Stimulated activated CD4-positive, alpha-beta T cell treated with anti-CD3 and anti-CD28 coated beads, Interleukin-2, amount 100 ng/mL, for 4 hours (primary cell): ENCODE measurements around the gene ZDHHC16.

ENCODE experiments used
- DNase-seq: peaks from one replicate; pipeline ENCODE4 v3.0.0-alpha.2; 2020; ENCODE audit warnings: low read depth

The ZDHHC16 gene

GRCh38 chr10:97479939-97480338 is 34.0 kb downstream of the ZDHHC16 start:
- no peak for DNase-seq

DNA sequence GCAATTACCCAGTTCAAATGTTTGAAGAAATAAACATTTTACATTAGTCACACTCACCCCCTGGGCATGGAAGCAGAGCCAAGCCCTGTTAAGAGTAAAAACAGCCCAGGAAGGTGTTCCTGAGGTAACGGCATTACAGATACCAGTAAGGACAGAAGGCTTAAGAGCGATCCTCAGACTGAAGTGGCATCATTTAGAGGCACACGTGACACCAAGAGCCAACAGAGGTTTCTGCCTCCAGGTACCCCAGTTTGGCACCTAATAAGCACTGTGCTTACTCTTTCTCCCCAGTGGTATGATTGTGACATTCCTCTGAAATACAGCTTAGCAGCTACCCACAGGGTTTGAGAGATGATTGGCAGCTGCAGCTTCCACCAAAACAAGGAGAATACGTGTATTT is 35.1 kb downstream of the ZDHHC16 start:
- DNase-seq: no peak

GRCh38 chr10:97482381-97482780 is 36.4 kb downstream of the ZDHHC16 start:
- no peak for DNase-seq

- DNase-seq: no peak
These were observed 37.5 kb downstream of the ZDHHC16 start for GRCh38 chr10:97483506-97483905.

DNA sequence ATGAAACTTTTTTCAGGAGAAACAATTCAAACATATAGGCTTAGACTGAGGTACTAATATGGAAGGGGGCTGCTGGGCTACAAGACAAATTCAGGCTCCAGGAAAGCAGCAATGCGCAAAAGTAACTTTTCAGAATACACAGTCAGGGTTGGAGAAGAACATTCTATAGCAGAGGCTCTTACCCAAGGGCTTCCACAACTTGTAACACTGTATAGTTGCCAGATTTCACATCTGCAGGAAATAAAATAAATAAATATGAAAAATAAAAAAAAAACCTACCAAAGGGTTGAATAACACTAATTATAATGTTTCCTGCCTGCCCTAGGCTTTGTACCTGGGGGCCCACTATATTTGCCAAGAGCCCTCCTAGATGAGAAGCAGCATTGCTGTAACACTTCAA is 37.9 kb downstream of the ZDHHC16 start:
- no peak for DNase-seq

- no peak for DNase-seq
These were observed 39.8 kb downstream of the ZDHHC16 start for GRCh38 chr10:97485647-97486281.

GRCh38 chr10:97490592-97490991 is 44.6 kb downstream of the ZDHHC16 start:
- no peak for DNase-seq

- no peak for DNase-seq
These were observed 48.2 kb downstream of the ZDHHC16 start for GRCh38 chr10:97494151-97494550.

- DNase-seq: no peak
These were observed 49.0 kb downstream of the ZDHHC16 start for GRCh38 chr10:97494863-97495506.

DNA sequence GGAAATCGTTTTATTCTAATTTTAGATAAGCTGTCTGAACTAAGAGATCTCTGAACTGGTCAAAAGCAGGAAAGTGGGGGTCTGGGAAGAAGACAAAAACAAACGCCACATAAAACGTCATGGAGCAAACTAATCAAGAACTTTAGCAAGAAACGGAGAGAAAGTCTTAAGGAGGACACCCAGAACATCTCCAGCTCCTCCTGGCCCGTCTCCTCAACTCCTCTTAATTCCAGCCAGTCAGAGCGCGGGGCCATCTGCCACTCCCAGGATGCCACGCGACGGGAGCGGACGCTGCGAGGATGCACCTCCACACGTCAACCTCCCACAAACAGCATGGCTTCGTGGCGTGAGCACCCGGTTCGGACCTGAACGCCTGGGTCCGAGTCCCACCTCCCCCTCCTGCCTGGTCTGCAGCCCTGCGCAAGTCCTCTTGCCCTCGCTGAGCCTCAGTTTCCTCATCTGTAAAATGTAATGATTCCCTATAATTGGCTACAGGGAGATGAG is 51.6 kb downstream of the ZDHHC16 start:
- peak; percentile 56 for DNase-seq

DNA sequence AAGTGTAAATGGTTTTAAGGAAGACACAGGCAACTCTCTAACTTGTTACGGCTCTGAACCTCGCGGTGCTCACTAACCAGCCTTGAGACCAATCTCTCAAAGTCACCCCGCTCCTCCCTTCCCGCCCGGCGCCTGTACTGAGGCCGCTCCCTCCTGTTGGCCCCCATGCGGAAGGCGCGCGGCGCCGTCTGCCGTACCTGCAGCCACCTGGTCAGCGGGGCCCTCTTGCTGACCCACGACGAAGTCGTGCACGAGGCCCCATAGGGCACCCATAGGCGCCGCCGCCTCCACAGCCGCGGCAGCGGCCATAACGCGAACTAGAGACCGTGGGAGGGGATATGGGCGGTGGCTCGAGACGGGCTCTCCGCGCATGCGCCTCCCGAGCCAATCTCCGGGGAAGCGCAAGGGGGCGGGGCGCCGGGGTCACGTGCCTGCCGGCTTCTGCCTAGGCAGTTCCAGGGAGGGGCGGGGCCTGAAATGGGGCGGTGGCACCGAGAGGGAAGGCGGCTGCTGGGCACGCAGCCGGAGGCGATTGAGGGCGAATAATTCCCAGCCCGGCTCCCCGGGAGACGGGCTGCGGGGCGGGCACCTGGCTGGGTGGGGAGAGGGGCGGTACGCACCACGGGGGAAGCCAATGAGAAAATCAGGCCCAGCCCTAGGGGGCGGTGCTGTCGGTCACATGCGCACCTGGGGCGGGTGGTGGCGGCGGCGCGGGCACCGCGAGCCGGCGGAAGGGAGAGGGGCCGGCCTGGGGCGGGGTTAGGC is 52.3 kb downstream of the ZDHHC16 start, which contains the start of gene MMS19:
Gene MMS19 (minus strand): TSS at position 347 of the 765 bp plus-strand sequence. CDS start 38 bp downstream, at position 309.
- DNase-seq: peak; percentile 99

DNA sequence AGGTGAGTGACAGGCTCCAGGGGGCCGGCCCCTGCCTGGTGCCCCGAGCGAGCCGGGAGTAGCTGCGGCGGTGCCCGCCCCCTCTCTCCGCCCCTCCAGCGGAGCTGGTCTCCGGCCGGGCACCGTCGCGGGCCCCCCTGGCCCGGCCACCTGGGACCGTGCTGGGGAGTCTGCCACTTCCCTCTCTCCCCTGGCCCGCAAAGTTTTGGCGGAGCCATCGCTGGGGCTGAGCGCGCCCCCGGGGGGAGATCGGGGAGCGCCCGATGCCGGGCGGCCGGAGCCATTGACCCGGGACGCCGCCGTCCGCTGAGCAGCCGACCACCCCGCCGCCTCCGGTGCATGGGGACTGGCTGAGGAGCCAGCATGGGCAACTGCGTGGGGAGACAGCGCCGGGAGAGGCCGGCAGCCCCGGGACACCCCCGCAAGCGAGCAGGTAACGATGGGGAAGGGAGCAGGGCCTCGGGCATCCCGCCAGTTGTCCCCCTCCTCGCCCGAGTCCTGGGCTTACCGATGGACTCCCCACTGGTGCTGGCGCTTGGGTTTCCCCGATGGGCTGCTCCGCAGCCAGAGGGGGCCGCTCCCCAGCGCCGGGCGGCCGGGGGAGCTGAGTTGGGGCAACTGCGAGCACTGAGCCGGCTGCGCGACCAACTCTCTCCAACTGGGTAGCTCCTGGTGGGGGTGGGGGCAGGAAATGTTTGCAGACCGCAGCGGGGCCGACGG is 53.0 kb downstream of the ZDHHC16 start, which contains the start of gene UBTD1:
Gene UBTD1 (plus strand): TSS at position 84 of the 720 bp plus-strand sequence. CDS start 280 bp downstream, at position 364.
- peak; percentile 6 for DNase-seq

- no peak for DNase-seq
These were observed 53.8 kb downstream of the ZDHHC16 start for GRCh38 chr10:97499561-97500296.

DNA sequence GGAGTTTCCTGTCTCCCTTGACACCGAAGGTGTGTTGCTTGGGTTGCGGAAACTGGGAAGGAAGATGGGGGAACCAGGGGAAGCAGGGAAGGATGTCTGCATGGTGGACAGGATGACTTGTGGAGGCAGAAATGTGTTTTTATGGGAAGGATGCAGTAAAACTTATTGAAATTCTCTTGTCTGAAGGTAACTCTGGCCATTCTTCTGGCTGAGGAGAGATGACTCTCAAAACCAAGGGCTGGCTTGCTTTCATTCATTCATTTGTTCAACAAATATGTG is 54.3 kb downstream of the ZDHHC16 start:
- DNase-seq: no peak

- DNase-seq: no peak
These were observed 56.9 kb downstream of the ZDHHC16 start for GRCh38 chr10:97502916-97503315.

GRCh38 chr10:97503406-97503805 is 57.4 kb downstream of the ZDHHC16 start:
- no peak for DNase-seq

GRCh38 chr10:97505152-97505551 is 59.2 kb downstream of the ZDHHC16 start:
- DNase-seq: no peak

- no peak for DNase-seq
These were observed 60.4 kb downstream of the ZDHHC16 start for GRCh38 chr10:97506199-97506991.
